ENCODE results near the gene NAA11.

NAA11 gene

GRCh38 chr4:79325864-79326328, at the start of gene NAA11:
Gene NAA11 (minus strand): TSS chr4:79326061. CDS start chr4:79325877, 184 bp downstream.
- intact Hi-C loops (cut with DNase I): no loop called here
- no peak for DNase-seq

GRCh38 chr4:79370026-79370425, 44.2 kb upstream of the NAA11 start:
- no peak for DNase-seq
- intact Hi-C loops (cut with DNase I): no loop called here

- intact Hi-C loops (cut with DNase I): no loop called here
- no peak for DNase-seq
Measured at GRCh38 chr4:79367096-79367495, 41.2 kb upstream of the NAA11 start.

GRCh38 chr4:79366422-79366821, 40.6 kb upstream of the NAA11 start:
- intact Hi-C loops (cut with DNase I): no loop called here
- no peak for DNase-seq

DNA sequence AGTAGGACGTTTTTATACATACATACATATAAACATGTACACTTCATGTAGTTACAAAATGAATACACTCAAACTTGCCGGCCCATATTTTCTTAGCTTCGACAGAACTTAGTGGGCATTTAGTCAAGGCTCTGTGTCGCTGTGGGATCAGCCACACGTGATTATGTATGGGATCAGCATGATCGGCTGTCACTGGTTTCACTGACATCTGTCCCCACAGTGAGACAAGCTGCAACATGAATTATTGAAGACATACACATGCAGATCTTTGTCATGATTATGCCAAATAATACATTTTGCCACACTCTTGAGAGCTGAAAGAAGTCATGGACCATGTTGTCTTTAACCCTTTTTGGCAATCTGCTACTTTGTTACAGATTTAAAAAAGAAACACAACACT, 38.2 kb upstream of the NAA11 start:
- DNase-seq: no peak
- intact Hi-C loops (cut with DNase I): no loop called here

DNA sequence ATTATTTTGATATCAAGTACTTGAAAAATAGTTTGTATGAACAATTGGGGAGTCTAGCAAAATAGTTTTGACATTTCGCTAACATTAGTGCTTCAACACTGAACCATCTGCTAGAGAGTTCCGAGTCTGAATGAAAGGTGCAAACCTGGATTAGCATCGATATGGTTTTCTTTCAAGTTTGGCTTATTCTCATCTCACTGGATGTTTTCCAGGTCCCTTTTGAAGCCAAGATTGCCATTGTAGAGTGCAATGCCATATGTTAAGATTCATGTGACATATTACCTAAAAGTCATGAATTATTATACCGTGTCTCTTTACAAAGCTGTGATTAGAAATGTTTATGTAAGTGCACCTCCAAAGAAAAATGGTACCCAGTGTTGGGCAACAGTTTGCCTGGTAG, 36.8 kb upstream of the NAA11 start:
- intact Hi-C loops (cut with DNase I): no loop called here
- DNase-seq: no peak

GRCh38 chr4:79360006-79360405, 34.1 kb upstream of the NAA11 start:
- intact Hi-C loops (cut with DNase I): no loop called here
- DNase-seq: no peak

DNA sequence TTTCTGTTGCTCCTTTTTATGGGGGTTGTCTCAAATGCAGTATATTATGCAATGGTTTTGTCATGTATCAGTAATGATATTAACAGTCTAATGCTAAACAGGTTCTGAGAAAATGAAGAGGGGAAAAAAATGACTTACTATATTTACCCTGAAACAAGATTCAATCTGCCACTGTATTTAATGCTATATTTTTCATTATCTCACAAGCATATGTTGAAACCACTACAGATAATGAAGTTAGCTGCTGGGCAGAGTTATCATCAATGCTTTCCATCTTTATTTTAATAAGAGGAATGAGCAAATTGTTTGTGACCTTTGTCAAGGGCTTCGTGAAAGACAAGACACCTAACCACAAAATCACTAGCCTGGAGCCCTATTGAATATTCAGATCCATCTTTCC, 32.6 kb upstream of the NAA11 start:
- intact Hi-C loops (cut with DNase I): no loop called here
- no peak for DNase-seq

DNA sequence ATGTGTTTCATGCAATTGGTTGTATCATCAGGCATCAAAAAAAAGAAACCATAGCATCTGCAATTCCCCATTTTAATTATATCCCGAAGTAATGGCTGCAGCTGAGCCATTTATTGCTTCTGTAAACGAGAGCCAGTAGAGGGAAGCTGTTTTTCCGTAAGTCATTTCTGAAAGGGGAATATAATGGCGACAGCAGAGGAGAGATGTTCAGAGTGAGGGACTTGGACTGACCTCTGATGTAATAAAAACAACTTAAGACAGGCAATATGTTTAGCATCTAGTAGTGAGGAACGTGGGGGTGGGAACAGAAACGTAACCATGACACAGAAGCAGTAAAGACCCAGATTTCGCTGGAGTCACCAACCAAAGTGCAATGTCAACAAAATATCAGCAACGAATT, 31.5 kb upstream of the NAA11 start:
- no peak for DNase-seq
- intact Hi-C loops (cut with DNase I): no loop called here

GRCh38 chr4:79353075-79353474, 27.2 kb upstream of the NAA11 start:
- DNase-seq: no peak
- intact Hi-C loops (cut with DNase I): no loop called here

DNA sequence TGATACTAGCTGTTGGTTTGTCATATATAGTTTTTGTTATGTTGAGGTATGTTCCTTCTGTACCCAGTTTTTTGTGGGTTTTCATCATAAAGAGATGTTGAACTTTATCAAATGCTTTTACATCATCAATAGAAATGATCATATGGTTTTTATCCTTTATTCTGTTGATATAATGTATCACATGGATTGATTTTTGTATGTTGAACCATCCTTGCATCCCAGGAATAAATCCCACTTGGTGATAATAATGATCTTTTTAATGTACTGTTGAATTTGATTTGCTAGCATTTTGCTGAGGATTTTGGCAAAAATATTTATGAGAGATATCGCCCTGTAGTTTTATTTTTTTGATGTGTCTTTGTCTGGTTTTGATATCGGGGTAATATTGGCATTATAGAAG, 22.5 kb upstream of the NAA11 start:
- no peak for DNase-seq

GRCh38 chr4:79341893-79342653, 16.2 kb upstream of the NAA11 start:
- DNase-seq: no peak
- intact Hi-C loops (cut with DNase I): no loop called here

More for the DNA sequence above, 22.5 kb upstream of the NAA11 start:
- intact Hi-C loops (cut with DNase I): no loop called here

DNA sequence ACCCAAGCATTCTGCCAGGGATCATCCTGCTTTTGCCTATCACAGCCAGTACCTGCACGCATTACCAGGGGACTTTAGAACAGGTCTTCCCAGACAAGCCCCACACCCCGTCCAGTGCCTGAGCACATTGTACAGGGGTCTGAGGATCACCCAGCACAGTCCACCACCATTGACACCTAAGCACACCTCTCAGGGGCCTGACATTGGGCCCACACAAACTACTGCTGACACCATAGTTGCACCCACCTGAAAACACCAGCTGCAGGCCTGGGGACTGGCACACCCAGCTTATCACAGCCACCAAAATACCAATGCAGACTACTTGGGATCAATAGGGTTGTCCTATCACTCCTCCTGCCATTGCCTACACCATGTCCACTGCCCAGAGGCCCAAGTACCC, 14.7 kb upstream of the NAA11 start:
- intact Hi-C loops (cut with DNase I): no loop called here

GRCh38 chr4:79338148-79338547, 12.3 kb upstream of the NAA11 start:
- no peak for DNase-seq
- intact Hi-C loops (cut with DNase I): no loop called here

More for the DNA sequence above, 14.7 kb upstream of the NAA11 start:
- DNase-seq: no peak

DNA sequence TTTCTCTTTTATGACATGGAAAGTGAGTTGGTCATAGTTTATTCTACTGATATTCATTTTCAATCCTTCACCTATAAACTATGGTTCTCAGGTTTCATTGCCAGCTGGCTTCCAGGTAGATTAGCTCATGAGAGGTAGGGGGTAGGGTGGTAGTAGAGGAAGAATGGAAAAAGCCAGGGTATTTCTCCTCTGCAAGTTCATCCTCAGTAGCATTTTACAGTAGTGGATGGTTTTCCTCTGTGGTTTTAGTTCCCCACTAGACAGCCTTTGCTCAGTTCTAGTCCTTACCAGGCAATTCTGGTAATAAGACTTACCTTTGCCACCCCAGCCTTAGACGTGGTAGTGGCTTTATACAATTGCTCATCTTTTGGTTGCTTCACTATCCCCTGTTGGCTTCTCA, 8.9 kb upstream of the NAA11 start:
- DNase-seq: no peak
- intact Hi-C loops (cut with DNase I): no loop called here

DNA sequence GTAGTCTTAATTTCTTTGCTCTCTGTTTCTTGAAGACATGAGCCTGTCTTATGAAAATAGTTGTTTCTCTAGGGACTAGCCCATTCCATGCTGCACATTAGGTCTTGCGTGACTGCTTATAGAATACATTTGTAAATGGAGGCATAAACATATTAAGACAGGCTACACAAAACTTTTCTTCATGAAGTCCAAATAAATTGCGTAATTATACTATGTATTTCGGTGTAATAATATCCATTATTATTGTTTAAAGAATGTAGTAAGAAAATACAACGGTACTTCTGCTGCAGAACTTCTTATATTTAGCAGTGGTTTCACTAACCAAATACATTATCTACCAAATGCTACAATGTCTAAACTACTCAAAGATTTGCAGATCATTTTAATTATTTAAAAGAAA, 8.5 kb upstream of the NAA11 start:
- intact Hi-C loops (cut with DNase I): no loop called here
- DNase-seq: no peak

- intact Hi-C loops (cut with DNase I): no loop called here
- no peak for DNase-seq
Measured at GRCh38 chr4:79331126-79331876, 5.4 kb upstream of the NAA11 start.

GRCh38 chr4:79330720-79331119, 4.9 kb upstream of the NAA11 start:
- intact Hi-C loops (cut with DNase I): no loop called here
- DNase-seq: no peak

DNA sequence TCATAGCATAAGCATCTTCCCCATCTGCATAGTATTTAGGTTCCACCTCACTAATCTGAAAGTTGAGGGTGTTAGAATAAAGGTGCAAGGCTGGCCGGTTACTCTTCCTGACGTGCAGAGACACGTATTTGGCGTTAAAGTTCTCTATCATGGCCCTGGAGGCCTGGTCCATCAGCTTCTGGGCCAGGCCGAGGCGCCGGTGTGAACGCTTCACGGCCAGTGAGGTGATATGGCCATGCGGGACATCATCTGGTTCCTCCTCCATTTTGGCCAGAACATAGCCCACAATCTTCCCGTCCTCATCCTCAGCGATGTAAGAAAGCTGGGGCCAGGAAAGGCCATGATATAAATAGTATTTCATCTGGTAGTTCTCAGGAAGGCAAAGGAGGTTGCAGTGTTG, 425 bp downstream of the NAA11 start:
- intact Hi-C loops (cut with DNase I): no loop called here
- DNase-seq: no peak

GRCh38 chr4:79319975-79320374, 5.9 kb downstream of the NAA11 start:
- intact Hi-C loops (cut with DNase I): no loop called here
- DNase-seq: no peak

GRCh38 chr4:79317711-79318110, 8.2 kb downstream of the NAA11 start:
- intact Hi-C loops (cut with DNase I): no loop called here
- DNase-seq: no peak
